Posterior cingulate gyrus (tissue), 11 donors: ENCODE results near the gene WNT9A.
A peak's percentile ranks its signal among the peaks of the same experiment; 100 is the strongest.
"Not testable (repeated sequence)": the region's sequence is repeated elsewhere in the genome, so short reads cannot be mapped to it uniquely, and the experiment has no call there.

Source experiments
- DNase-seq, 10 donors: peaks; one replicate each; pipeline versions ENCODE4 v3.0.0 to v3.0.0-alpha.2; 2020 to 2021; ENCODE audit warnings: mixed read lengths in 3 of 10
- intact Hi-C: fragments of 100-400 bp; cut with DNase I; formaldehyde crosslinking; loops from one replicate; pipeline ENCODE4 v1.15.1; 2023

Gene WNT9A, protein sequence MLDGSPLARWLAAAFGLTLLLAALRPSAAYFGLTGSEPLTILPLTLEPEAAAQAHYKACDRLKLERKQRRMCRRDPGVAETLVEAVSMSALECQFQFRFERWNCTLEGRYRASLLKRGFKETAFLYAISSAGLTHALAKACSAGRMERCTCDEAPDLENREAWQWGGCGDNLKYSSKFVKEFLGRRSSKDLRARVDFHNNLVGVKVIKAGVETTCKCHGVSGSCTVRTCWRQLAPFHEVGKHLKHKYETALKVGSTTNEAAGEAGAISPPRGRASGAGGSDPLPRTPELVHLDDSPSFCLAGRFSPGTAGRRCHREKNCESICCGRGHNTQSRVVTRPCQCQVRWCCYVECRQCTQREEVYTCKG

GRCh38 chr1:227947676-227948492 lies at the start of gene WNT9A:
Gene WNT9A (minus strand): TSS chr1:227947932. CDS start chr1:227947887, 45 bp downstream.
- intact Hi-C loops = loop anchor here (2.0 to 5.0 kb wide), 2 partner anchors 101 to 467 kb away; no protein-coding TSS in a partner anchor
- peak in 4 of 10 donors; percentile 35 to 73 (median 70) for DNase-seq

- DNase-seq = peak in 1 of 10 donors; percentile 8
- intact Hi-C loops = no loop called here
These were observed 48.6 kb upstream of the WNT9A start for GRCh38 chr1:227996187-227996950.

DNA sequence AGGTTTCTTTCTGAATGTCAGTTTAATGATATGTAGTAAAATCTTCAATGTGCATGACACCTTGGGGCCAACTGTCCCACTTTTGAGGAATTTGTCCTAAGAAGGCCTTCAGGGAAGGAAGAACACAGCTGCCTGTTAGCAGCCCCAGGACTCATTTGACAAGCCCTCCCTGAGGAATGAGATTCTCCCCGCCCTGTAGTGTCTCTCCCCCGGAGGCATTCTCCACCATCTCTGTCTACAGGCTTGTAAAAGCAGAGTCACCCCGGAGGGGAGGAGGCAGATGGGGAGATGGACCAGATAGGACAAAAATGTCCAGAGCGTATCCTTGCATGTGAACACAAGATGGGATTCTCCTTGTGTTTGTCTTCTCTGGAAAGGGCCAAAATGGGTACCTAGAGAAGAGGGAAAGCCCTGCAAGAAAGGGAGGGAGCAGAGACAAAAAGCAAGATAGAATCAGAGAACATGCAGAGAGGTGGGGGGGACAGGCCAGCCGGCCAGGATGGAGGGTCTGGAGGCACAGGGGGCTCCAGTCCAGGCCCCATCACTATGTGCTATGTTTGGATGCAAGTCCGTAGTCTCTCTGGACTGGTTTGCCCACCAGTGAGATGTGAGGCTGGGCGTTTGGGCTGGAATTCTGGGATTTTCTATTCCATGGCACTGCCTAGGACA lies 47.0 kb upstream of the WNT9A start:
- peak in 2 of 10 donors; percentile 10 to 54 for DNase-seq
- intact Hi-C loops = no loop called here

DNA sequence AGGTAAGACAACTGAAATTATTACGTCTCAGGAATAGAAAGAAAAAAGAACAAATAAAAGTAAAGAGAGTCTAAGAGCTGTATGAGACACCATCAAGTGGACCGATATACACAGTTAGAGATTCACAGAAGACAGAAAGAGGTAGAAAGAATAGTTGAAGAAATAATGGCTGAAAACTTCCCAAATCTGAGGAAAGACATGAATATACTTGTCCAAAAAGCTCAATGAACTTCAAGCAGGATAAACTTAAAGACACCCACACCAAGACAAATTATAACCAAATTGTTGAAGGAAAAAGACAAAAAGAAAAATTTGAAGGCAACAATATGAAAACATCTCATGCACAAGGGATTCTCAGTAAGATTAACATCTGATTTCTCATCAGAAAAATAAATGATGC lies 39.4 kb upstream of the WNT9A start:
- intact Hi-C loops = no loop called here
- DNase-seq = no peak

GRCh38 chr1:227975583-227976283 lies 28.0 kb upstream of the WNT9A start:
- intact Hi-C loops, DNase-seq: not testable (repeated sequence)

DNA sequence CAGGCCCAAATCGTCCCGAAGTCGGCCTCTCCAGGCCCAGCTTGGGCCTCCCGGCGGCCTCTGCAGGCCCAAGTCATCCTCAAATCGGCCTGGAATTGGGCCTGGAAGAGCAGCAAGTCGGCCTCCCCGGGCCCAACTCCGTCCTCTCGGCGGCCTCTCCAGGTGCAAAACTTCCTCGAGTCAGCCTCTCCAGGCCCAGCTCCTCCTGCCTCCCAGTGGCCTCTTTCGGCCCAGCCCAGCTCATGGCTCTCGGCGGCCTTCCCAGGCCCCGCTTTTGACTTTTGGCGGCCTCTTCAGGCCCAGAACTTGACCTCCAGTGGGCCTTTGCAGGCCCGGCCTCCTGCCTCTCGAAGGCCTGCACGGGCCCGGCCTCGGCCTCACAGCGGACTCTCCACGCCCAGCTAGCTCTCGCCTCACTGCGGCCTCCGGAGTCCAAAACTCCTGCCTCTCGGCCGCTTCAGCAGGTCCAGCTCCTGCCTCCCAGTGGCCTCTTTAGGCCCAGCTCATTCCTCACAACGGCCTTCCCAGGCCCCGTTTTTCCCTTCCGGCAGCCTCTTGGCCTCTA lies 26.1 kb upstream of the WNT9A start:
- intact Hi-C loops, DNase-seq: not testable (repeated sequence)

DNA sequence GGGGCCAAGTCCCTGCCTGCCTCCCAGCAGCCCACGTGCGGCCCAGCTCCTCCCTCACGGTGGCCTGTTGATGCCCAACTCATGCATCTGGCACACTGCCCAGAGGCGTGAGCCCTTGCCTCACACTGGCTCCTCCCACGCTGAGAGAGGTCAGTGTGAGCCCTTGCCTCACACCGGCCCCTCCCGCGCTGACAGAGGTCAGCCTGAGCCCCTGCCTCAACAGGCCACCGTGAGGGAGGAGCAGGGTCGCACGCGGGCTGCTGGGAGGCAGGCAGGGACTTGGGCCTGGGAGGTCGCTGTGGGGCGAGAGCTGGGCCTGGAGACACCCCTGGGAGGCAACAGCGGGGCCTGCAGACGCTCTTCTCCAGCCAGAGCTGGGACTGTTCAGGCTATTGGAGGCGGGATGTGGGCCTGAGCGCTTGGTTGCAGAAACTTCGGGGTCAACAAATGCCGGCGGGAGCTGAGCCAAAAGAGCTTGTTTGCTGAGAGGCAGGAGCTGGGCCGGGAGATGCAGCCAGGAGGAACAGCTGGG lies 25.2 kb upstream of the WNT9A start:
- DNase-seq, intact Hi-C loops: not testable (repeated sequence)

GRCh38 chr1:227972283-227972679 lies 24.5 kb upstream of the WNT9A start:
- DNase-seq, intact Hi-C loops: not testable (repeated sequence)

DNA sequence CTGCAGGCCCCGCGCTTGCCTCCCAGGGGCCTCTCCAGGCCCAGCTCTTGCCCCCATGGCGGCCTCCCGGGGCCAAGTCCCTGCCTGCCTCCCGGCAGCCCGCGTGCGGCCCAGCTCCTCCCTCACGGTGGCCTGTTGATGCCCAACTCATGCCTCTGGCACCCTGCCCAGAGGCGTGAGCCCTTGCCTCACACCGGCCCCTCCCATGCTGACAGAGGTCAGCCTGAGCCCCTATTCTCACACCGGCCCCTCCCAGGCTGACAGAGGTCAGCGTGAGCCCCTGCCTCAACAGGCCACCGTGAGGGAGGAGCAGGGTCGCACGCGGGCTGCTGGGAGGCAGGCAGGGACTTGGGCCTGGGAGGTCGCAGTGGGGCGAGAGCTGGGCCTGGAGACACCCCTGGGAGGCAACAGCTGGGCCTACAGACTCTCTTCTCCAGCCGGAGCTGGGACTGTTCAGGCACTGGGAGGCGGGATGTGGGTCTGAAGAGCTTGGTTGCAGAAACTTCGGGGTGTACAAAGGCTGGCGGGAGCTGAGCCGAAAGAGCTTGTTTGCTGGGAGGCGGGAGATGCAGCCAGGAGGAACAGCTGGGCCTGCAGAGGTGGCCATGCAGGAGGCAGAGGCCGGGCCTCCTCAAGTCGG lies 24.0 kb upstream of the WNT9A start:
- DNase-seq, intact Hi-C loops: not testable (repeated sequence)

GRCh38 chr1:227971216-227971615 lies 23.5 kb upstream of the WNT9A start:
- DNase-seq = not testable (repeated sequence)

GRCh38 chr1:227970076-227970995 lies 22.6 kb upstream of the WNT9A start:
- DNase-seq, intact Hi-C loops: not testable (repeated sequence)

More at GRCh38 chr1:227971216-227971615, 23.5 kb upstream of the WNT9A start:
- intact Hi-C loops = not testable (repeated sequence)

- DNase-seq, intact Hi-C loops: not testable (repeated sequence)
These were observed 20.1 kb upstream of the WNT9A start for GRCh38 chr1:227967815-227968214.

- intact Hi-C loops, DNase-seq: not testable (repeated sequence)
These were observed 19.0 kb upstream of the WNT9A start for GRCh38 chr1:227966733-227967132.

DNA sequence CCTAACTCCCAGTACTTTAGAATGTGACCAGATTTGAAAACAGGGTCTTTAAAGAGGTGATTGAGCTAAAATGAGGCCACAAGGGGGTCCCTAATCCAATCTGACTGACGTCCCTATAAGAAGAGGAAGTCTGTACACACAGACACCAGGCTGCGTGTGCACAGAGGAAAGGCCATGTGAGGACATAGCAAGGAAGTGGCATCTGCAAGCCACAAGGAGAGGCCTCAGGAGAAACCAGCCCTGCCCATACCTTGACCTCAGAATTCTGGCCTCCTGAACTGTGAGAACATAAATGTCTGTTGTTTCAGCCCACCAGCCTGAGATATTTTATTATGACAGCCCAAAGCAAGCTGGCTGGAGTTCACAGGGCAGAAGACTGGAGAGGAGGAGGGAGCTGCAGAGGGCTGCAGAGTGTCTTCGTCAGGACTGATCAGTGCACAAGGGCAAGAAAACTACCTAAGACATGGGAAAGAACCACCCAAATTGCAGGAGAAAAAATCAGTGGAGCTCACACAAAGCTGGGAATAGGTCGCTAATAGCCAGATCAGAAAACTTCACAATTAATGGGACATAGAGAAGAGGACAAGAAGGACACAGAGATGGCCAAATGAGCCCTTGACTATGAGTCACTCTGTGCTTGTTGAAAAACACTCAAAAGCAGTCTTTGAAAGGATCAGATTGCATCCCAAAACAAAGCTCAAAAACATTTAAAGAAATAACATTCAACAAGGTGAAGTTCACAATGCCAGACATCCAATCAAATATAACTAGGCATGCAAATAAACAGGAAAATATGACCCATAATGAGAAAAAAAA lies 14.1 kb upstream of the WNT9A start:
- no peak for DNase-seq
- intact Hi-C loops = no loop called here

GRCh38 chr1:227959325-227959860 lies 11.7 kb upstream of the WNT9A start:
- DNase-seq = peak in 1 of 10 donors; percentile 62

More at GRCh38 chr1:227959325-227959860, 11.7 kb upstream of the WNT9A start:
- intact Hi-C loops = no loop called here
